Hepatocyte (in vitro differentiated cells): Measurements from ENCODE around the gene PIK3CA. TPM values are rescaled to one million over a fixed set of nuclear protein-coding genes. Genes with fewer than 3 reads are reported as not detected.

Experiments used
- DNase-seq: peaks from one replicate; pipeline ENCODE4 v3.0.0-alpha.2; 2016; ENCODE audit warnings: low spot score
- H2AFZ ChIP-seq: fragments of 200-600 bp; sonication (generic); 2 replicates; pipeline ENCODE4 v1.6.0; 2016; ENCODE audit warnings: antibody characterized with exemption, mild to moderate bottlenecking
- H3K27ac ChIP-seq: fragments of 200-600 bp; sonication (generic); 2 replicates; pipeline ENCODE4 v1.5.1; 2016; ENCODE audit warnings: mild to moderate bottlenecking
- H3K27me3 ChIP-seq: fragments of 200-600 bp; sonication (generic); 2 replicates; pipeline ENCODE4 v1.6.1; 2016
- H3K36me3 ChIP-seq: fragments of 200-600 bp; sonication (generic); replicated peaks from 2 replicates; pipeline ENCODE4 v1.5.1; 2016; ENCODE audit warnings: low read depth; ENCODE audit not compliant: insufficient read depth
- H3K4me1 ChIP-seq: fragments of 200-600 bp; sonication (generic); 2 replicates; pipeline ENCODE4 v1.5.1; 2016; ENCODE audit warnings: mild to moderate bottlenecking, moderate library complexity; ENCODE audit not compliant: insufficient read depth
- H3K4me2 ChIP-seq: fragments of 200-600 bp; sonication (generic); 2 replicates; pipeline ENCODE4 v1.6.0; 2016
- H3K4me3 ChIP-seq: fragments of 200-600 bp; sonication (generic); 2 replicates; pipeline ENCODE4 v1.5.1; 2016; ENCODE audit warnings: mild to moderate bottlenecking
- H3K79me2 ChIP-seq: fragments of 200-600 bp; sonication (generic); 2 replicates; pipeline ENCODE4 v1.6.0; 2017; ENCODE audit warnings: mild to moderate bottlenecking
- H3K9me2 ChIP-seq: fragments of 200-600 bp; sonication (generic); replicated peaks from 2 replicates; pipeline ENCODE4 v1.6.0; 2017; ENCODE audit warnings: mild to moderate bottlenecking; ENCODE audit not compliant: insufficient read depth
- H3K9me3 ChIP-seq: fragments of 200-600 bp; sonication (generic); 2 replicates; pipeline ENCODE4 v1.5.1; 2016; ENCODE audit warnings: low read depth, mild to moderate bottlenecking
- H4K20me1 ChIP-seq: fragments of 200-600 bp; sonication (generic); 2 replicates; pipeline ENCODE4 v1.6.0; 2016; ENCODE audit warnings: mild to moderate bottlenecking; ENCODE audit not compliant: insufficient read depth, poor library complexity, severe bottlenecking
- EZH2 ChIP-seq: fragments of 200-600 bp; sonication (generic); IDR thresholded peaks from 2 replicates; pipeline ENCODE4 v1.6.1; 2016; ENCODE audit warnings: antibody characterized with exemption, mild to moderate bottlenecking, borderline replicate concordance
- EZH2phosphoT487 ChIP-seq: fragments of 200-600 bp; sonication (generic); IDR thresholded peaks from one replicate; pipeline ENCODE4 v1.6.1; 2018; ENCODE audit warnings: antibody characterized with exemption, mild to moderate bottlenecking, low read depth, moderate library complexity; ENCODE audit not compliant: unreplicated experiment, severe bottlenecking
- WGBS: methylation state at CpG from one replicate; pipeline ENCODE4 v1.1.6; 2016; ENCODE audit warnings: low lambda C conversion rate; ENCODE audit errors: missing lambda C conversion rate; 5-methylcytosine and 5-hydroxymethylcytosine counted together
- polyA plus RNA-seq: library from polyadenylated mRNA; unstranded; fragments of >200 nt; fragmentation: Nextera tagmentation; extraction: Ambion mirVana; gene quantifications from 2 replicates; pipeline ENCODE4 v1.2.1, GENCODE V29; 2016
- total RNA-seq: library from RNA; depleted of rRNA; stranded (reverse); fragments of >200 nt; gene quantifications from 2 replicates; pipeline ENCODE4 v1.2.3, GENCODE V29; 2014
- TF ChIP-seq, protein P1 (sequence below): fragments of 200-600 bp; sonication (generic); IDR thresholded peaks from 2 replicates; pipeline ENCODE4 v1.5.1; 2016; ENCODE audit warnings: antibody characterized with exemption, mild to moderate bottlenecking; ENCODE audit not compliant: poor library complexity

The PIK3CA gene
- total and polyA plus RNA-seq, 2 experiments from 2014 or later: 5.9 to 21.0 TPM

DNA sequence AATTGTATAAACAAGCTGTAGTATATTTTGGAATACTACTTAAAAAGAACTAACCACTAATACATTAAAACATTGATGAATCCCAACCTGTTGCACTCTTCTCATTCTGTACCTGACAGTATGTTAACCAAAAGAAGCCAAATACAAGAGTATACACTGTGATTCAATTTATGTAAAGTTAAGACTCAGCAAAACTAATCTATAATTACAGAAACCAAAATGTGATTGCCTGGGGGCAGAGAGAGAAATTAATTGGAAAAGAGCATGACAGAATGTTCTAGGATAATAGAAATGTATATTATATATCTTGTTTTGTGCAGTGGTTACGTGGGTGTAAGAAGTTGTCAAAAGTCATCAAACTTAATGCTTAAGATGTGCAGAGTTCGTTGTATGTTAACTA, 31.1 kb downstream of the PIK3CA start:
- H3K27me3 ChIP-seq: no peaks in the 10 kb centered on the region
- no peak overlapping the region for H3K4me2 ChIP-seq
- H3K9me3 ChIP-seq: no peaks in the 10 kb centered on the region
- H3K4me1 ChIP-seq: peaks cover 3% of the 10 kb centered on the region
- H3K4me3 ChIP-seq: no peak overlapping the region
- no peak overlapping the region for H2AFZ ChIP-seq
- H3K79me2 ChIP-seq: peaks cover 90% of the 10 kb centered on the region
- H3K27ac ChIP-seq: no peak overlapping the region
- H4K20me1 ChIP-seq: peaks cover 14% of the 10 kb centered on the region
- TF ChIP-seq, protein P1, sequence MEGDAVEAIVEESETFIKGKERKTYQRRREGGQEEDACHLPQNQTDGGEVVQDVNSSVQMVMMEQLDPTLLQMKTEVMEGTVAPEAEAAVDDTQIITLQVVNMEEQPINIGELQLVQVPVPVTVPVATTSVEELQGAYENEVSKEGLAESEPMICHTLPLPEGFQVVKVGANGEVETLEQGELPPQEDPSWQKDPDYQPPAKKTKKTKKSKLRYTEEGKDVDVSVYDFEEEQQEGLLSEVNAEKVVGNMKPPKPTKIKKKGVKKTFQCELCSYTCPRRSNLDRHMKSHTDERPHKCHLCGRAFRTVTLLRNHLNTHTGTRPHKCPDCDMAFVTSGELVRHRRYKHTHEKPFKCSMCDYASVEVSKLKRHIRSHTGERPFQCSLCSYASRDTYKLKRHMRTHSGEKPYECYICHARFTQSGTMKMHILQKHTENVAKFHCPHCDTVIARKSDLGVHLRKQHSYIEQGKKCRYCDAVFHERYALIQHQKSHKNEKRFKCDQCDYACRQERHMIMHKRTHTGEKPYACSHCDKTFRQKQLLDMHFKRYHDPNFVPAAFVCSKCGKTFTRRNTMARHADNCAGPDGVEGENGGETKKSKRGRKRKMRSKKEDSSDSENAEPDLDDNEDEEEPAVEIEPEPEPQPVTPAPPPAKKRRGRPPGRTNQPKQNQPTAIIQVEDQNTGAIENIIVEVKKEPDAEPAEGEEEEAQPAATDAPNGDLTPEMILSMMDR: no peak
- TF ChIP-seq EZH2 (no peak), EZH2phosphoT487 (no peak)
- WGBS: 85% methylated on average over 2 of the region's 2 CpGs
- no peaks in the 10 kb centered on the region for H3K36me3 ChIP-seq
- no peak for DNase-seq
- H3K9me2 ChIP-seq: no peaks in the 10 kb centered on the region

DNA sequence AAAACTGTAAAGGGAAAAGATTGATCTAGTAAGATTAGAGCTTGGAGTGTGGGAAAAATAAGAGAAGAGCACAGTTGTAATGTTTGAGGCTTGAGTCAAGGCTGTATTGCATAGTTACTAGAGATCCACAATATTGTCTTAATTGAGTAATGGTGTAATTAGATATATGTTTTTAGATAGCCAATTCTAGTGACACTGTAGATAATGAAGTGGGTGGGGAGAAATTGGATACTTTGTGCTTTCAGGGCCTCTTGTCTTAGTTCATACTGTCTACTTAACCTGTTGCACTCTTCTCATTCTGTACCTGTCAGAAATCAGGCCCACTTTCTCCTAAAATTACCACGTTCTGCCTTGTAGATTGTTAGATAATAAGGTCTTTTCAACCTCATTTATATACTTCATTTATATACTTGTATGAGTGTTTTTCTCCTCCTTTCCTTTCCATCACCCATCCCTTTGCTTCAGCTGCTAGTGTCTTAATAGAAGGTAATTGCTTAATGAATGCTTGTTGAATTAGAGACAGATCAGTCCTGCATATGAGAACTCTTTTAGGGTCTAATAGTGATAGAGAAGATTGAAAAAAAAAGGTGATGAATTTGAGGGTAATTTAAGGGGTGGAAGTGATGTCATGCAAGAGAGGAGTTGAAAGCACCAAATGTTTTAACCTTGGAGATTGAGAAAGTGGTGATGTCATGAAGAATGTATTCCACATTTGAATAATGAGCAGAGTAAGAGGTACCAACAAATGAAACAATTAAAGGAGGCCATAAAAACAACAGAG, 32.0 kb downstream of the PIK3CA start:
- no peak for DNase-seq
- no peak overlapping the region for H3K4me3 ChIP-seq
- WGBS: 48% methylated on average over 1 of the region's 1 CpG
- peak overlapping the region; percentile 50 for H3K27ac ChIP-seq
- no peaks in the 10 kb centered on the region for H3K9me2 ChIP-seq
- H4K20me1 ChIP-seq: peaks cover 16% of the 10 kb centered on the region
- no peaks in the 10 kb centered on the region for H3K36me3 ChIP-seq
- H3K4me1 ChIP-seq: peaks cover 3% of the 10 kb centered on the region
- H2AFZ ChIP-seq: no peak overlapping the region
- H3K4me2 ChIP-seq: no peak overlapping the region
- no peaks in the 10 kb centered on the region for H3K9me3 ChIP-seq
- peaks cover 85% of the 10 kb centered on the region for H3K79me2 ChIP-seq
- TF ChIP-seq EZH2 (no peak), EZH2phosphoT487 (no peak)
- TF ChIP-seq, protein P1: no peak
- H3K27me3 ChIP-seq: no peaks in the 10 kb centered on the region

DNA sequence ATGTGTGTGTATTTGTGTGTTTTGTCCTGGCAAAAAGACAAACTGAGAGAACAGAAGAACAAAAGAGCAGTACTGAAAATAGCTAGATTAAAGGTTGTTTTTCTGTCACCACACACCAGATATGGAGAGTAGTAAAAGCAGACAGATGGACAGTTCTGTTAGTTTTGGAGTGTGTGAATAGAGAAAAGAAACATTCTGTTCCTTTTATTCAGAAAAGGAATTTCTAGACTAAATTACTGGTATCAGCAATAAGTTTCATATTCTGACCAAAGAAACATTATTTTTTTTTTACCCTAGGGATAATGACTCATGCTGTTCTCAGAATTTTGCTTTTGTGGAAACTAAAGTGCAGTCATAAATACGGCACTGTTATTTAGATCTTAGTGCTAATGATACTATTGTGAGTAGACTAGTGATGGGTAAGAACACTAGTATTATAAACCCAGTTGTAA, 32.9 kb downstream of the PIK3CA start:
- Histone ChIP-seq H3K27me3 (no peaks in the 10 kb centered on the region), H3K4me1 (peaks cover 3% of the 10 kb centered on the region), H3K27ac (peak overlapping the region; percentile 50), H2AFZ (no peak overlapping the region), H3K4me3 (no peak overlapping the region), H3K9me2 (no peaks in the 10 kb centered on the region), H4K20me1 (peaks cover 14% of the 10 kb centered on the region), H3K4me2 (peak overlapping the region; percentile 28), H3K9me3 (no peaks in the 10 kb centered on the region), H3K36me3 (no peaks in the 10 kb centered on the region), H3K79me2 (peaks cover 85% of the 10 kb centered on the region)
- no peak for DNase-seq
- TF ChIP-seq EZH2 (no peak), EZH2phosphoT487 (no peak)
- TF ChIP-seq, protein P1: no peak
- WGBS: 66% methylated on average over 1 of the region's 1 CpG
